ENCODE results near the gene SAXO1.

SAXO1 gene

DNA sequence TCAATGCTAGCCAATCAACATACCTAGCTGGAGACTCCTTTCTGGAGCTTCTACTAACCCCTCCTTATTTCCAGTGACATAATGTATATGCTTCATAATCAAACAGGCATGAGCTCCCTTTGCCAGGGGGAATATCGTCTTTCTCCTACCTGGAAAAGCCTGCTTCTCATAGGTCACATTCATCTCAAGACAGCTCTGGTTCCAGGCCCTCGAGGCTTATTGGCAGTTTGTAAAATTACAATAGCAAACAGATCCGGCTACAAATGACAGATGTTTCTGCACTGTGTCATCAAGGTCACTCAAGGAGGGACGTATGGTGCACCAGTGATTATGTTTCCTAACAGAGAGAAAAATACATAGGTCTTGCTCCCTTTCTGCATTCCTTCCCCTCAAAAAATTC is 140.0 kb downstream of the SAXO1 start:
- Mint-ChIP-seq H3K36me3 (peaks cover 7% of the 10 kb centered on the region), H3K9me3 (peaks cover 16% of the 10 kb centered on the region), H3K4me1 (peaks cover 3% of the 10 kb centered on the region)

DNA sequence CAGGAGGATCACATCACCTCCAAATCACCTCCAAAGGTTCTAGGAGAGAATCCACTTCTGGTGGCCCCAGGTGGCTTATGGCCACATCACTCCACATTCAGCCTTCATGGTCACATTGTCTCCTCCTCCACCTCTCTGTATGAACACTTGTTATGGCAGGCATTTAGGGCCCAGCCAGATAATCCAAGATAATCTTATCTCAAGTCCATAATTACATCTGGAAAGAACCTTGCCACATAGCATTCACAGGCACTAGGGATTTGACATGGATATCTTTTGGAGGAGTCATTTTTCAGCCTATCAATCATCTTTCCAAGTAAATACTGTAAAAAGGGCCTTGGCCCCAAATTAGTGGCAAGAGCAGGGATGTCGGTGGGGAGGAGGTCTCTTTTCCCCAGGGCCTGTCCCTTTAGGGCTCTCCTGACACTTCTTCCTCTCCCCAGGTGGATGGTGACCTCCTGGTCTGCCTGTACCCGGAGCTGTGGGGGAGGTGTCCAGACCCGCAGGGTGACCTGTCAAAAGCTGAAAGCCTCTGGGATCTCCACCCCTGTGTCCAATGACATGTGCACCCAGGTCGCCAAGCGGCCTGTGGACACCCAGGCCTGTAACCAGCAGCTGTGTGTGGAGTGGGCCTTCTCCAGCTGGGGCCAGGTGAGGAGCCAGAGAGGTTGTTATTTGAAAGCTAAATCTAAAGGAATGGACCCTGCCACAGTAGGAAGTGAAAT is 140.9 kb downstream of the SAXO1 start:
- peaks cover 7% of the 10 kb centered on the region for H3K36me3 Mint-ChIP-seq
- H3K4me3 Mint-ChIP-seq: no peak overlapping the region
- H3K27me3 Mint-ChIP-seq: no peaks in the 10 kb centered on the region
- H3K27ac Mint-ChIP-seq: no peak overlapping the region
- peaks cover 16% of the 10 kb centered on the region for H3K9me3 Mint-ChIP-seq
- H3K4me1 Mint-ChIP-seq: peaks cover 3% of the 10 kb centered on the region

More for the DNA sequence above, 140.0 kb downstream of the SAXO1 start:
- Mint-ChIP-seq H3K27ac (no peak overlapping the region), H3K4me3 (no peak overlapping the region), H3K27me3 (no peaks in the 10 kb centered on the region)

DNA sequence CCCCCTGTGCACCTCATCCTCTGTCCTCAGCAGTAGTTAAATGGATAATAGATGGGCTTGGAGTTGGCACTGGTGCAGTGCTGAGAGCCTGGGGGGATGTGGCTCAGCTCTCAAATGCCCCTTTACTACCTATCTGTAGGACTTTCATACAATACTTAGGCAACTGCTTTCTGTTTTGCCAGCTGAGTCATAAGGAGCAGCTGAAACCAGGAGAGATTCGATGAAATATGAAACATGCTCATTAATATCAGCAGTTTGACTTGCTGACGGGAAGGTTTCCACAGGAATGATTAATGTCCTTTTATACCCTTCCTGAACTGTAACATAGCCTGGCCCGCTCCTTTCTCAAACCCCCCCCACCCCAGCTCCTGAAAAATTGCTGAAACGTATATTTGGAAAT is 142.6 kb downstream of the SAXO1 start:
- H3K27me3 Mint-ChIP-seq: no peaks in the 10 kb centered on the region

DNA sequence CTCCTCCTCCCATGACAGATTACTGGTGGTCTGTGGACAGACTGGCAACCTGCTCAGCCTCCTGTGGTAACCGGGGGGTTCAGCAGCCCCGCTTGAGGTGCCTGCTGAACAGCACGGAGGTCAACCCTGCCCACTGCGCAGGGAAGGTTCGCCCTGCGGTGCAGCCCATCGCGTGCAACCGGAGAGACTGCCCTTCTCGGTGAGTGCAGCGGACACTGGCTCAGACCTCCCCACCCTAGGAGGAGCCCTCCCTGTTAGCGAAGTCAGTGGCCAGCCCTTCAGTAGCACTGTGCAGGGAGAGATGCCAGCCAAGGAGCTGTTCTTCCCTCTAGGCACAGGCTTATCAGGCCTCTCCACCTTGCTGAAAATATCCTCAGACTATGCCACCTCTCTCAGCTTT is 143.5 kb downstream of the SAXO1 start:
- no peaks in the 10 kb centered on the region for H3K4me1 Mint-ChIP-seq
- peaks cover 3% of the 10 kb centered on the region for H3K36me3 Mint-ChIP-seq
- no peaks in the 10 kb centered on the region for H3K27me3 Mint-ChIP-seq
- no peak overlapping the region for H3K27ac Mint-ChIP-seq
- H3K4me3 Mint-ChIP-seq: no peak overlapping the region
- peaks cover 5% of the 10 kb centered on the region for H3K9me3 Mint-ChIP-seq

More for the DNA sequence above, 142.6 kb downstream of the SAXO1 start:
- no peak overlapping the region for H3K27ac Mint-ChIP-seq
- H3K36me3 Mint-ChIP-seq: peaks cover 5% of the 10 kb centered on the region
- H3K4me3 Mint-ChIP-seq: no peak overlapping the region
- H3K9me3 Mint-ChIP-seq: peaks cover 9% of the 10 kb centered on the region
- H3K4me1 Mint-ChIP-seq: no peaks in the 10 kb centered on the region

DNA sequence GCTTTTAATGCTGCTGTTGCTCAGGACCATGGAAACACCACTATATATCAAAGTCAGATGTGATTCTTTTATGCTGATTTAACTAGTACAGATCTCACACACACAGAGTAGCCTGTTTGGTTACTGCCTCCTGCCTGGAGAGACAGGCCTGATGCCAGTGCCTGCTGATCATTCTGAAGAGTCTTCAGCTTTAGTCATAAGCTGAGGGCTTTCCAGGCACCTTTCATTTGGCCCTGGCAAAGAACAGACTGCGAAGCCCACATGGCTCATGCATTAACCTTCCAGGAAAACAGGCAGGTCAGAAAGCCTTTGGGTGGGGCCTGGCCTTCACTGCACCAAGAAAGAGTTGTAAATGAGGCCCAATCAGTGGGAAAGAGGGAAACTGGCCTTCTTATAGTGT is 144.7 kb downstream of the SAXO1 start:
- no peak overlapping the region for H3K27ac Mint-ChIP-seq
- H3K4me3 Mint-ChIP-seq: no peak overlapping the region
- H3K36me3 Mint-ChIP-seq: no peaks in the 10 kb centered on the region
- H3K4me1 Mint-ChIP-seq: no peaks in the 10 kb centered on the region
- no peaks in the 10 kb centered on the region for H3K9me3 Mint-ChIP-seq
- peaks cover 2% of the 10 kb centered on the region for H3K27me3 Mint-ChIP-seq

DNA sequence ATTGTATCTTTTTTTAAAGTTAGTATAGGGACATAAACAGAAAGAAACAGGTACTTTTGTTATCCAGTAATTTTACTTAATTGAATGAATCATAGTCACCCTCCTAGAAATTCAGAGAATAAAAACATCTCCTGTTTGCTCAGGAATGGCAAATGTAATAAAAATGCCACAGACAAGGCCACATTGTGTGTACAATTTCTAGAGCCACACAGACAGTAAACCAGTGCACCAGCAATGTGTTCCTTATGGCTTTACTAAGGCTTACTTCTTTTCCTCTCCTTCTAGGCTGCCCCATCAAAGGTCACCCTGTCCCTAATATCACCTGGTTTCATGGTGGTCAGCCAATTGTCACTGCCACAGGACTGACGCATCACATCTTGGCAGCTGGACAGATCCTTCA is 145.5 kb downstream of the SAXO1 start:
- no peak overlapping the region for H3K27ac Mint-ChIP-seq
- no peaks in the 10 kb centered on the region for H3K9me3 Mint-ChIP-seq
- H3K36me3 Mint-ChIP-seq: no peaks in the 10 kb centered on the region
- H3K4me1 Mint-ChIP-seq: no peaks in the 10 kb centered on the region
- H3K4me3 Mint-ChIP-seq: no peak overlapping the region
- peaks cover 5% of the 10 kb centered on the region for H3K27me3 Mint-ChIP-seq

DNA sequence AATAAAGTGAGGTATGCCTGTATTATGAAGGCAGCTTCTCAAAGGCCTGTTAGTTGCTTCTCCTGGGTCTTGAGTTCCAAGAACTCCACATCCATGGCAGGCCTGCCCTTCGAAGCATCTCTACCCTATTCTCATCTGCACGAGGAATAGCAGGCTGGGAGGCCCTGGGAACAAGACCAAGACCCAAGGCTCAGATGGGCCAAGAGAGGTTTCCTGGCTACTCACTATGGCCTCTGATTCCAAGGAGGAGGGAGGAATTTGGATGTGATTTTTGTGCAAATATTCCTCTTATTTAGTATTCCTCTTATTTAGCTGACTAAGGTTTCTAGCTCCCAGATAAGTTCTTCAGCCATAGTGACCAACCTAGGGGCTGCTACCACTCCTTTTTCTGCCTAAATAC is 151.3 kb downstream of the SAXO1 start:
- Mint-ChIP-seq H3K4me3 (no peak overlapping the region), H3K27me3 (peaks cover 8% of the 10 kb centered on the region), H3K27ac (no peak overlapping the region), H3K9me3 (no peaks in the 10 kb centered on the region), H3K4me1 (no peaks in the 10 kb centered on the region), H3K36me3 (no peaks in the 10 kb centered on the region)

DNA sequence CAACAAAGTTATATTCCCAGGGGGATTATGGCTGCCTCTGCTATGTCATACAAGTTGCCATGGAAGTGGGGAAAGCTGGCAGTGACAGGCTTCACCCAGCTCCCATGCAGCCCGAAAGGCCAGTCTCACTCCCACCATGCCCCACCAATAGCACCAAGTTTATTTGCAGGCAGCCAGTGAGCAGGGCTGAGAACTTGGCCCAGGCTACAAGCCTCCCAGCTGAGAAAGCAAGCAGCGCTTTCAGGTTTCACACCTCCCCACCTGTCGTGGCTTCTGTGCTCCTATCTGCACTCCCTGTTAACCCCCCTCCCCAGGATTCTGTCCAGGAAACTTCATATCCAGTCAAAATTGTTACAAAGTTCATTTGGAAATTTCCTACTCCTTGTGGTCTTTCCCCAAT is 155.0 kb downstream of the SAXO1 start:
- H3K4me3 Mint-ChIP-seq: no peak overlapping the region
- H3K4me1 Mint-ChIP-seq: no peaks in the 10 kb centered on the region
- no peak overlapping the region for H3K27ac Mint-ChIP-seq
- H3K27me3 Mint-ChIP-seq: peaks cover 5% of the 10 kb centered on the region
- H3K9me3 Mint-ChIP-seq: no peaks in the 10 kb centered on the region
- H3K36me3 Mint-ChIP-seq: no peaks in the 10 kb centered on the region

Data from activated naive CD4-positive, alpha-beta T cell treated with anti-CD3 and anti-CD28 coated beads, Interleukin-2, amount 50 U/mL, for 24 hours (primary cell).